GM18858 (cell line): ENCODE data around the gene TLR3.
A peak's percentile ranks its signal among the peaks of the same experiment; 100 is the strongest.
"Not testable (repeated sequence)": the region's sequence is repeated elsewhere in the genome, so short reads cannot be mapped to it uniquely, and the experiment has no call there.

Experiments
- ATAC-seq: cut with Tn5 transposase; IDR thresholded peaks from one replicate; pipeline ENCODE4 v1.9.1; 2021; ENCODE audit not compliant: unreplicated experiment

TLR3 gene

DNA sequence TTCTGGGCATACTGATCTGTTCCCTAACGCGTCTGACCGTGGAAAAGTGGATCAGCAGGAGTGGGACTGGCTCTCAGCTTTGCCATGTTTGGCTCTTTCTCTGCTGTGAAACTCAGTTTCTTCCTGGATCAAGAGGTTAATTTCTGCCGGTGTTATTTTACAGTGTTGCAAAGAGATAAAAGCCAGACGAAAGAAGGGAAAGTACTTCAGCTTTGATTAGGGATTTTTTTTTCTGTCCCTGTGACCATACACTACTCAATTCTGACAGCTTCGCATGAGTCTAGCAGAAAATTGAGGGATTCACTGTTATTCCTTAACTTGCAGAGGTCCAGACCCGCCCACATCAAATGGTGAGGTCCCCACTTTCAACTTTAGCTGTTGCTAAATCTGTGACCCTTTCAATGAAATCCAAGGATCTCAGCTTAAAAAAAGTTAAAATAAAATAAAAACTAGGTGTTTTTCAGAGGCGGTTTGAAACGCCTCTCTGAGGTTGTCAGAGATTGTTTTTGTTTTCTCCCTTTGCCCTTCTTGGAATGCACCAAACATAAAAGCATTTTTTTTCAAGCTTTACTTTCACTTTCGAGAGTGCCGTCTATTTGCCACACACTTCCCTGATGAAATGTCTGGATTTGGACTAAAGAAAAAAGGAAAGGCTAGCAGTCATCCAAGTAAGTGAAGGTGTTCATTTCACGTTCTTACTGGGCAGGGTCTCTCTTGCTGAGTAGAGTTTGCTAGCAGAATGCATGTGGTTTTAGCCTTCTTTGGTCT lies at the start of gene TLR3:
Gene TLR3 (plus strand): TSS at position 576 of the 768 bp plus-strand sequence. CDS start 7,464 bp downstream, outside the sequence.
- ATAC-seq, result no peak

DNA sequence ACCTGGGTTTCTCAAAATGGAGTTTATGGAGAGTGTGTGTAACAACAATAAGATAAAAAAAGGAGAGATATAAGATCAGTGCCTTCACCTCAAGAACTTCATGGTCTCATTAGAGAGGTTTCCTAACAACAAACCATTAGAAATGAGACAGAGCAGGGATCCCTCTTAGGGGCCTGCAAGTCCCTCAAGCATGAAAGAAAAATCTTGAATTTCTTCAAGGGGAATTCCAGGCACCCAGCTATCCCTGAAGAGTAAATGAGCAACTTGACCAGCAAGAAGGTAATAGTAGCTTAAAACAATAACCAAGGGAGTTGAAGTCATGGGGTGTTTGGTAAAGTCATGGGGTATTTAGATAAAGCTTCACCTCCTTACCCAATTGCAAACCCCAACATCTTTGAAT lies 49.7 kb upstream of the TLR3 start:
- no peak for ATAC-seq

- ATAC-seq, result no peak
Observed at GRCh38 chr4:186020106-186020792, 48.7 kb upstream of the TLR3 start.

DNA sequence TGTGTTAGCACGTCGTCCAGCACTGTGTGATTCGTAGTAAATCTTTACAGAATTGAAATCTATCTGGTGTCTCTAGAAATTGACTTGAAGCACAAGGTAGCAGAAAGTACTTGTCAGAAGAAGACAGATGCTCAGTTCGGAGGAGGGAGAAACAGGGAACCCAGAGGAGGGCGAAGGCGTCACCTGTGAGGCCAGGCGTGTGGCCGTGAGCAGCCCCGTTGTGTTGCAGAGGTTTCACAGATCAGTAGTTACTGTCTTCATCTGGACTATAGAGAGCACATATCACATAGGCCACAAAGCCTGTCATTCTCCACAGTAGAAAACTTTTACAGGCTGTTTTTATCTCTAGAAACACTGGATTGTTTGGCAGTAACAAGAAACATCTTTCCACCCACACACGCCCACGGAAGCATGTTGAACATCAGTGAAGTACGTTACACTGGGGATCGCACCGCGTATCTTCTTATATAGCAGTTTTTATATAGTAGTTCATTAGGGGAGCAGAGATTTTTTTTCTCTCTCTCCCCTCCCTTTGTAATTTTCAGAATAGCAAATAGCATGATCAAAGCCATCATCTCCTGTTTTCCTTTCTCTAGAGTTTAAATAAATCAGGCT lies 48.1 kb upstream of the TLR3 start:
- ATAC-seq, result no peak

DNA sequence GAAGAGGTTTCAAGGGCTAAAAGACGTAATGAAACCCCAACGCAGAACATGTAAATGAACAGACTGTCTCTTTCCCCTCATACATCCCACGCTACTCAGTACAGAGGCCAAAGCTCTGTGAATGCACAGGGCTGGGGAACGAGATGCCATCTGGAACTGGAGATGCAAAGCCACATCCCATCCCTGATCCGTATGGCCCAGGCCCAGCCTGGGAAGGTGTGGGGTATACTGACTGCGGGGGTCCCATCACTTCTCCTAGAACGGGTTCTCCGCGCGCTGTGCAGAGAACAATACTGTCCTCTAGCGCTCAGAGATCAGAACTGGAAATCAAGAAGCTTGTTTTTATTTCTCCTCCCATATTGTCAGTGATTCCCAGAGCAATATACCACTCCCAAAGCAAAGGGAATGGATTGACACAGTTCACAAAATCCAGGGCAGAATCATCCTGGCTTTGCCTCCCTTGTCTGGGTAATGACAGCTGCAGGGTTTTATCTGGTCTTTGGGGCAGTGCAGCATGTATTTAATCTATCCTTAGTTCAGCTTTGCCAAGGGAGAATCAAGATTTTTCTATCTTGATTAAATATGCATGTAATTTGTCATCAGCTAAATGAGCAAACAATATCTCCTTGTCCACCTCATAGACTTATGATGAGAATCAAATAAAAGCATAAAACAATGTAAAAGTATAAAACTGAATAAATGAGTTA lies 47.3 kb upstream of the TLR3 start:
- no peak for ATAC-seq

DNA sequence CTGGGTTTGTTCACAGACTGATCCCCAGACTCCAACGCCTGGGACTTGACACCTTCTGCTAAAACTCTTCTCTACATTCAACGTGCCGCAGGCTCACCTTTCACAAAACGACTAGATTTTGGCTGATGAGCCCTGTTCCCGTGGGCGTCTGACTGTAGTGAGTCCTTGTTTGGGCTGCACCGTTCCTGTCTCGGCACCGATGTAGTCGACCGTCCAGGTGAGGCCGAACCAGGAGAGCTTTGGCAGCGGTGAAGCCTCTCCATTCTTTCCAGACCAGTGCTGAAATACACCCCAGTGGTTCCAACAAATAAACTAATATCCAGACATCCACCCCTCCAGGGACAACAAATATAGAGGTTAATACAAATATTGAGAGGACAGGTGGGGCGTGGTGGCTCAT lies 45.0 kb upstream of the TLR3 start:
- ATAC-seq, result no peak

- ATAC-seq, result no peak
Observed at GRCh38 chr4:186024637-186025407, 44.1 kb upstream of the TLR3 start.

DNA sequence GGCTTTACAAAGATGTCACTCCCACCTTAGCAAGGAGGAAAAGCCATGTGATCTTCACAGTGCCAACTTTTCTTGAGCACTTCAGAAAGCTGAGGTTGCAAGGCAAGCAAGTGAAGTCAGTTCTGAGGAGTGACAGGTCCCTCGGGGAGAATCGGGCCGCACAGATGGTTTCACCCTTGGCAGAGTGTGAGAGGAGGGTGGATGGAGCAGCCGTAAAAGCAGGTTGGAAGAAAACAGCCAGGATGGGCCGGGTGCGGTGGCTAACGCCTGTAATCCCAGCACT lies 43.6 kb upstream of the TLR3 start:
- ATAC-seq, result no peak

GRCh38 chr4:186027405-186027804 lies 41.6 kb upstream of the TLR3 start:
- no peak for ATAC-seq

- ATAC-seq, result no peak
Observed at GRCh38 chr4:186029571-186030398, 39.2 kb upstream of the TLR3 start.

- no peak for ATAC-seq
Observed at GRCh38 chr4:186030399-186030775, 38.6 kb upstream of the TLR3 start.

DNA sequence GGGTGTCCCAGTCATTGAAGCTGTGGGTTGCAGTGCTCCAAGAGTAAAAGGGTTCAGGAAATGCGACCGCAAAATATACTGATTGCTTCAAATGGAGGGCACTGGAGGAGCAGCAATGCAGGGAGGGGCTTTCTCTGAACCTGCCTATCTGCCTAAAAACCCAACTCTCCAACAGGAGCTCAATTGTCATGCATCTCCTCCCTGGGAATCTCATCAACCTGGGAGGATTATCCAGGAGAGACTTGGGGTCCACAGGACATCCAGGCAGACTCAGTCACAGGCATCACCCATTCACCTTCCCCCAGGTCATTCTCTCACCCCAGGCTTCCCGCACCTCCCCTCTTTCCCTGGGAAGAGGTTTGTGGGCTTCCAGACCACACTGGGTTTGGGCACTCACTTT lies 38.2 kb upstream of the TLR3 start:
- no peak for ATAC-seq

DNA sequence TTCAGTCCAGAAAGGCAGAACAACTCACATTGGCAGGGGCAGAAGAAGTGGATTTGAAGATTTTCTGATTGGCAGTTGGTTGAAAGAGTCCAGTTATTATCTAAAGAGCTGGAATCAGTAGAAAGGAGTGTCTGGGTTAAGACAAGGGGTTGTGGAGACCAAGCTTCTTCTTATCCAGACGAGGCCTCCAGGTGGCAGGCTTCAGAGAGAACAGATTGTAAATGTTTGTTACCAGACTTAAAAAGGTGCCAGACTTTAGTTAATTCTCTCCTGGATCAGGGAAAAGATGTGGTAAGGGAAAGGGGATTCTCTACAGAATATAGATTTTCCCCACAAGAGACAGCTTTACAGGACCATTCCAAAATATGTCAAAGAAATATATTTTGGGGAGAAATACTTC lies 36.7 kb upstream of the TLR3 start:
- no peak for ATAC-seq

- no peak for ATAC-seq
Observed at GRCh38 chr4:186033027-186033426, 35.9 kb upstream of the TLR3 start.

DNA sequence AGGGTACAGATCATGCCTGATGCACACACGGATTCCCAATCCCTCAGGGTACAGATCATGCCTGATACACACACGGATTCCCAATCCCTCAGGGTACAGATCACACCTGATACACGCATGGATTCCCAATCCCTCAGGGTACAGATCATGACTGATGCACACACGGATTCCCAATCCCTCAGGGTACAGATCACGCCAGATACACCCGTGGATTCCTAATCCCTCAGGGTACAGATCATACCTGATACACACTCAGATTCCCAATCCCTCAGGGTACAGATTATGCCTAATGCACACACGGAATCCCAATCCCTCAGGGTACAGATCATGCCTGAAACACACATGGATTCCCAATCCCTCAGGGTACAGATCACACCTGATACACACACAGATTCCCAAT lies 34.3 kb upstream of the TLR3 start:
- not testable (repeated sequence) for ATAC-seq

DNA sequence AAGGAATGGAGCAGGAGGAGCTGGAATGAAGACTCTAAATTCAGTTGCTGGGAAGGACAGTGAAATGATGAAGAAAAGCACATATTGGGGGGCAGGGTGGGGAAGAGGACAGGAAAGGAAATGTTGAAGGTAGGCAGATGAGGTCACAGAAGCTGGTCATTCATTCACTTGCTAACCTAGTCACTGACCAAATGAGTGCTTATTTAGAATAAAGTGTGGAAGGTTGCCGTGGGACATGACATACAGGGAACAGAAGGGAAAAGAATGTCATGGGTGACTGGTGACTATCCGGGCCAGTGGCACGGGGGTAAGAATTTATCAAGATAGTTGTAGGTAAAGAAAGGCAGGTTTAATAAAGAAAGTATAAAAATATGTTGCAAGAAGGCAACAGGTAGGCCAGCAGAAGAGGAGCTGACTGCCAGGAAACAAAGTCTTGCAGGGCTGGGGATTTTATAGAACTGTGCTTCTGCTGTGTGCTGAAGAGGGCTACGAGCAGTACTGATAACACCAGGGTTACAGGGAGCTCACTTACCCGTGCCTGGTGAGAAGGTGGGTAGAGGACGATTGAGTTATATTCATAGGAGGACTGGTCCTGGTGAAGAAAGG lies 31.9 kb upstream of the TLR3 start:
- no peak for ATAC-seq

DNA sequence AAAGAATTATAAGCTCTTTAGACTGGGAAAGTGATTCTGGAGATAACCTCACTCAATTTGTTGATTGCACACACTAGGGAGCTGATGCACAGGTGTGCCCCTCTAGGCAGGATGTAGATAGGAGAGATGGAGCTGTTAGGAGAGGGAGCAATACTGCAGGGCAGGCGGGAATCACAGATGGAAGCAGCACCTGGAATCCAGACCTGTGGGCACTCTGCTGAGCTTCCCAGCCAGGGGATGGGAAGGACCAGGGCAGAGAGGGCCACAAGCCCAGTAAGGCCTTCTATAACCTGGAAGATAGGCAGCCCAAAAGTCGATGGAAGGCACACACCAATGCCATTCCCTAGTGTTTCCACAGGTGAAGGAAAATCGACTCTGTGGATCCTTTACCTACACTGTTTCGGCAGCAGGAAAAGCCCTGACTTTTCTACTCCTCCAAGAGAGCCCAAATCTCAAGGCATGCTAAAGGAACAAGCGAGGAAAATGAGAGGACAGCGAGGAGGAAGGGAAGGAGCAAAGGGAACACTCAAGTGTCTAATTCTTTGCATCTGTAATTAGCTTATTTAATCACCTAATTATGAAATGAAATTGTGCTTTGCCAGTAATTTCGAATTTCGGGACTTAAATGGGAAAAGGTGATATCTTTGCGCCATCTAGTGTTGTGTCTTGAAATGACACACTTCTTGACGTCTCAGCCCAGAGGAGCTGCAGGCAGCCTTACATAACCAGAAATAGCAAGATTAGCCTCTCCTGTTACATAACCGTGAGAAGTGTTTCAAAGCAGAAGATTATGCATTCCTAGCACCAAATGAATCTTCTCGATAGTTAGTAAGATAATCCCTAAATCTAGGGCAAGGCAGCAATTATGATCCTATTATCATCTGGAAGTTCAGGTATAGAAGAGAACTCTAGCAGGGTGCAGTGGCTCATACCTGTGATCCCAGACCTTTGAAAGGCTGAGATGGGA lies 31.0 kb upstream of the TLR3 start:
- ATAC-seq, result peak; percentile 74

DNA sequence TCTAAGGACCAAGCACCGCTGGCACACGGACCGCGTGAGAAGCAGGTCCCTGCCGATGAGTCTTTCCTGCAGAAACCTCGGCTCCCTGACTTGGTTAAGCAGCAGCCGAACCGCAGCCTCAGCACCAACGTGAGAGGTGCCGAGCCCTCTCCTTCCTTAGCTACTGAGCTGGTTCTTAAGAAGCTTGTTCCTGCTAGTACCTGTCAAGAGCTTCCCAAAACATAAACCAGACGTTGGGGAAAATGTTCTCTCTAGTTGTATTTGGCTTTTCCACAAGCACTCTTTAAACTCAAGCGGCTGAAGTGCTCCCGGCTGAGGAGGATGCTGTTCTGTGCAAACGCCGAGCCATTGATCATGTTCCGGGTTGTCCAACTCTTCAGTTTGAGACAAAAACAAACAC lies 29.3 kb upstream of the TLR3 start:
- ATAC-seq, result no peak

DNA sequence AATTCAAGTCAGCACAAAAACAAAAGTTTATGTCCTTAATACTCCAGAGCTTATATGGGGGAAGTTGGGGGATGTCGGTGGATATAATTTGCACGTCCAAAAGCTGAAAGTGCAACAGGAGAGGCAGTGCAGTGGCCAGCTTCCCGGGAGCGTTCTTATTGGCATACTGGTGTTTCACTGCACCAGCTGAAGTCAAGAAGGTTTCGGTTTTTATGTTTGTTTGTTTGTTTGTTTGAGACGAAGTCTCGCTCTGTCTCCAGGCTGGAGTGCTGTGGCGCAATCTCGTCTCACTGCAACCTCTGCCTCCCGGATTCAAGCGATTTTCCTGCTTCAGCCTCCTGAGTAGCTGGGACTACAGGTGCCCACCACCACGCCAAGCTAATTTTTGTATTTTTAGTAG lies 28.6 kb upstream of the TLR3 start:
- no peak for ATAC-seq
